H1 (cell line): Measurements from ENCODE around the gene RASGRP3. TPM values are rescaled to one million over a fixed set of nuclear protein-coding genes. Genes with fewer than 3 reads are reported as not detected.

Experiments used
- CTCF ChIA-PET: fragments of 300-600 bp; sonication (Branson Sonifier 250); formaldehyde crosslinking; loops from one replicate; lab custom pipeline; 2021; ENCODE audit not compliant: partially characterized antibody; lab: Charles Lee
- POLR2A ChIA-PET: fragments of 300-600 bp; sonication (Branson Sonifier 250); formaldehyde crosslinking; loops from one replicate; lab custom pipeline; 2021; ENCODE audit warnings: inconsistent platforms; ENCODE audit not compliant: partially characterized antibody; lab: Charles Lee
- DNase-seq, 2 experiments: peaks; one replicate each; pipeline versions ENCODE4 v3.0.0 to v3.0.0-alpha.2; 2010 to 2022; ENCODE audit warnings: low spot score in 2 of 2, low read depth in 1 of 2, mixed read lengths in 1 of 2
- FAIRE-seq: peaks from 2 replicates; lab custom pipeline; 2011; peaks lifted over from hg19 to GRCh38; lab: Jason Lieb, UNC
- H2AFZ ChIP-seq: 2 replicates; pipeline ENCODE4 v1.8.1; 2012; ENCODE audit warnings: low read length, inconsistent platforms
- H2AK5ac ChIP-seq: 2 replicates; pipeline ENCODE4 v1.6.1; 2013; ENCODE audit warnings: low read depth, low read length
- H2BK120ac ChIP-seq: replicated peaks from 2 replicates; pipeline ENCODE3; 2013; ENCODE audit warnings: low read depth, low read length, inconsistent platforms
- H2BK12ac ChIP-seq: 2 replicates; pipeline ENCODE4 v1.6.1; 2013; ENCODE audit warnings: low read depth, low read length
- H2BK15ac ChIP-seq: 2 replicates; pipeline ENCODE4 v1.6.1; 2013; ENCODE audit warnings: low read length
- H2BK20ac ChIP-seq: 2 replicates; pipeline ENCODE4 v1.6.1; 2013; ENCODE audit warnings: low read length
- H2BK5ac ChIP-seq: 2 replicates; pipeline ENCODE4 v1.6.1; 2013; ENCODE audit warnings: low read depth, low read length
- H3K14ac ChIP-seq: 2 replicates; pipeline ENCODE4 v1.6.1; 2013; ENCODE audit warnings: inconsistent platforms; ENCODE audit not compliant: insufficient read length
- H3K18ac ChIP-seq: 2 replicates; pipeline ENCODE4 v1.6.1; 2013; ENCODE audit warnings: low read length; ENCODE audit errors: extremely low read depth
- H3K23ac ChIP-seq: 2 replicates; pipeline ENCODE4 v1.6.1; 2013; ENCODE audit warnings: inconsistent platforms; ENCODE audit not compliant: insufficient read length
- H3K23me2 ChIP-seq: 2 replicates; pipeline ENCODE4 v1.6.1; 2013; ENCODE audit warnings: low read depth, low read length
- H3K27ac ChIP-seq: 2 replicates; pipeline ENCODE4 v1.6.1; 2011; ENCODE audit warnings: low read depth, low read length, inconsistent platforms
- H3K27me3 ChIP-seq, 4 experiments: replicated peaks in 1 of 4; 1 replicate in 1 of 4; 2 replicates in 3 of 4; pipeline versions ENCODE4 v1.6.1 to v1.8.1; 2011 to 2013; ENCODE audit warnings: low read length in 3 of 4, mild to moderate bottlenecking in 3 of 4, inconsistent platforms in 2 of 4, mixed read lengths in 2 of 4, moderate library complexity in 1 of 4; ENCODE audit not compliant: control insufficient read depth in 3 of 4, insufficient read depth in 3 of 4; ENCODE audit errors: extremely low read depth in 1 of 4
- H3K36me3 ChIP-seq, 4 experiments: 2 replicates each; pipeline versions ENCODE4 v1.6.1 to v1.8.1; 2011 to 2013; ENCODE audit warnings: mild to moderate bottlenecking in 4 of 4, low read length in 3 of 4, moderate library complexity in 2 of 4, control low read depth in 1 of 4, inconsistent platforms in 1 of 4; ENCODE audit not compliant: insufficient read depth in 4 of 4, control insufficient read depth in 2 of 4
- H3K4ac ChIP-seq: replicated peaks from 2 replicates; pipeline ENCODE3; 2013; ENCODE audit warnings: low read length, low read depth, mixed read lengths, inconsistent platforms; ENCODE audit not compliant: insufficient read length
- H3K4me1 ChIP-seq, 4 experiments: replicated peaks in 1 of 4; 1 replicate in 1 of 4; 2 replicates in 3 of 4; pipeline versions ENCODE4 v1.6.1 to v1.8.1; 2011 to 2013; ENCODE audit warnings: low read length in 3 of 4, inconsistent platforms in 2 of 4, mixed read lengths in 1 of 4; ENCODE audit not compliant: insufficient read depth in 4 of 4, control insufficient read depth in 3 of 4
- H3K4me2 ChIP-seq, 2 experiments: 2 replicates each; pipeline versions ENCODE4 v1.6.1 to v1.8.1; 2011 to 2013; ENCODE audit warnings: low read depth in 2 of 2, low read length in 2 of 2, control low read depth in 1 of 2, inconsistent platforms in 1 of 2, mild to moderate bottlenecking in 1 of 2; ENCODE audit not compliant: insufficient read depth in 1 of 2
- H3K4me3 ChIP-seq, 4 experiments: fragments of 200-600, 300-600 bp in 1 of 4; sonication (generic), shearing (Covaris generic), sonication (Bioruptor Twin) in 1 of 4; 2 replicates each; pipeline versions ENCODE4 v1.5.1 to v1.8.1; 2011 to 2016; ENCODE audit warnings: low read length in 4 of 4, low read depth in 3 of 4, control low read depth in 2 of 4, inconsistent platforms in 2 of 4, mild to moderate bottlenecking in 2 of 4, mixed read lengths in 1 of 4, moderate library complexity in 1 of 4; ENCODE audit not compliant: insufficient read depth in 2 of 4; ENCODE audit errors: extremely low read depth in 1 of 4
- H3K56ac ChIP-seq: replicated peaks from 2 replicates; pipeline ENCODE3; 2013; ENCODE audit warnings: low read depth, mild to moderate bottlenecking, mixed read lengths, low read length, inconsistent platforms; ENCODE audit not compliant: insufficient read length
- H3K79me1 ChIP-seq: 2 replicates; pipeline ENCODE4 v1.6.1; 2013; ENCODE audit warnings: low read depth, low read length, control low read depth
- H3K79me2 ChIP-seq, 2 experiments: 2 replicates each; pipeline versions ENCODE4 v1.6.1 to v1.8.1; 2012 to 2013; ENCODE audit warnings: low read length in 2 of 2, mild to moderate bottlenecking in 2 of 2, inconsistent platforms in 1 of 2; ENCODE audit not compliant: insufficient read depth in 2 of 2, control insufficient read depth in 1 of 2
- H3K9ac ChIP-seq, 4 experiments: replicated peaks in 1 of 4; 1 replicate in 1 of 4; 2 replicates in 3 of 4; pipeline versions ENCODE4 v1.6.1 to v1.8.1; 2011 to 2013; ENCODE audit warnings: low read depth in 3 of 4, low read length in 3 of 4, control low read depth in 2 of 4, mild to moderate bottlenecking in 2 of 4, moderate library complexity in 2 of 4, inconsistent platforms in 1 of 4; ENCODE audit errors: extremely low read depth in 1 of 4
- H3K9me3 ChIP-seq, 2 experiments: 2 replicates each; pipeline versions ENCODE4 v1.6.1 to v1.8.1; 2012 to 2013; ENCODE audit warnings: mild to moderate bottlenecking in 2 of 2, moderate library complexity in 2 of 2, control low read depth in 1 of 2, inconsistent platforms in 1 of 2, low read depth in 1 of 2, low read length in 1 of 2, mixed read lengths in 1 of 2; ENCODE audit not compliant: insufficient read depth in 2 of 2
- H4K20me1 ChIP-seq, 2 experiments: replicated peaks in 1 of 2; 2 replicates each; pipeline versions ENCODE3 to v1.8.1; 2011 to 2013; ENCODE audit warnings: inconsistent platforms in 2 of 2, low read length in 2 of 2, mild to moderate bottlenecking in 1 of 2; ENCODE audit not compliant: insufficient read depth in 2 of 2, control insufficient read depth in 1 of 2
- H4K5ac ChIP-seq: 2 replicates; pipeline ENCODE4 v1.6.1; 2013; ENCODE audit warnings: low read length, low read depth, mixed read lengths, inconsistent platforms; ENCODE audit not compliant: insufficient read length
- H4K8ac ChIP-seq: 2 replicates; pipeline ENCODE4 v1.8.0; 2013; ENCODE audit warnings: mild to moderate bottlenecking, moderate library complexity, low read length, inconsistent platforms; ENCODE audit not compliant: insufficient read depth; ENCODE audit errors: extremely low read depth
- H4K91ac ChIP-seq: replicated peaks from 2 replicates; pipeline ENCODE3; 2013; ENCODE audit warnings: low read length, mixed read lengths, inconsistent platforms; ENCODE audit not compliant: insufficient read length
- TCF12 ChIP-seq: IDR thresholded peaks from 2 replicates; pipeline ENCODE4 v1.6.1; 2011; ENCODE audit warnings: low read depth, mild to moderate bottlenecking, low read length
- whole genome bisulfite sequencing, 2 experiments: shearing (Covaris generic) in 1 of 2; methylation state at CpG; one replicate each; pipeline versions ENCODE4 v1.1.6 to v1.1.7; 2013 to 2015; ENCODE audit warnings: low lambda C conversion rate in 2 of 2, mixed read lengths in 2 of 2, inconsistent platforms in 1 of 2, low coverage in 1 of 2, missing lambda C conversion rate in 1 of 2; ENCODE audit not compliant: insufficient replicate concordance in 2 of 2, insufficient coverage in 1 of 2, insufficient read length in 1 of 2; ENCODE audit errors: extremely low coverage in 1 of 2, missing lambda C conversion rate in 1 of 2; 5-methylcytosine and 5-hydroxymethylcytosine counted together
- polyA plus RNA-seq, 7 experiments: library from polyadenylated mRNA; depleted of rRNA in 3 of 7; stranded (reverse) in 5 of 7; unstranded in 2 of 7; fragments of >200 nt in 5 of 7; fragments of 200-250 nt in 2 of 7; gene quantifications; 1 replicate in 5 of 7; 2 replicates in 1 of 7; 4 replicates in 1 of 7; pipeline versions ENCODE4 v1.2.1 to v1.2.3, GENCODE V29; 2011 to 2013; ENCODE audit warnings: missing spikeins in 2 of 7, mixed read lengths in 2 of 7
- total RNA-seq: library from RNA; stranded (reverse); fragmentation: NEBNext Ultra II Directional; extraction: Animal tissue kit (Norgen Biotek cat#: 25700); gene quantifications from 2 replicates; pipeline ENCODE4 v1.2.1, GENCODE V29; 2021

The RASGRP3 gene
- total and polyA plus RNA-seq, 2 of the 8 experiments (the other 6 are each of a cell fraction or from before 2014, with no cell fraction given): 0.06 TPM; not detected in 1

DNA sequence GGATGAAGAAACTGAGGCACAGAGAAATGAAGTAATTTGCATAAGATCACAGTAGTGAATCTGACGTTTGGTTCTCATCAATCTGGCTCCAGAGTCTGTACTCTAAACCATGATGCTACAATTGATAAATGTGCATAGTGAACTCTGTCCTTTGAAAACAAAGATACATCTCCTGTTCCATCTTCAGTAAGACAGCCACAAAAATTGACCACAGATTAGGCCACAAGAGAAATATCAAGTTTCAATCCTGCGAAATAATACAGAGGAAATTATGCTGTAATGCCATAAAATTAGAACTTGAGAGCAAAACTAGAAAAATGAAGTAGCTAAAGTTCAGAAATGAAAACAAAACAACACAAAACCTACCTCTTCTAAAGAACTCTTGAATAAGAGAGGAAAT, 94.2 kb downstream of the RASGRP3 start:
- H2AFZ ChIP-seq: no peak overlapping the region
- H3K4me3 ChIP-seq: no peak overlapping the region
- H3K4me1 ChIP-seq: no peaks in the 10 kb centered on the region
- no peak overlapping the region for H3K27ac ChIP-seq
- no peaks in the 10 kb centered on the region for H3K79me2 ChIP-seq
- H2BK12ac ChIP-seq: no peak overlapping the region
- no peak overlapping the region for H3K18ac ChIP-seq
- no peak overlapping the region for H2BK20ac ChIP-seq
- no peaks in the 10 kb centered on the region for H3K79me1 ChIP-seq
- H3K36me3 ChIP-seq: no peaks in the 10 kb centered on the region
- no peak overlapping the region for H4K8ac ChIP-seq
- no peak overlapping the region for H2BK120ac ChIP-seq
- H2AK5ac ChIP-seq: no peak overlapping the region
- H2BK15ac ChIP-seq: no peak overlapping the region
- DNase-seq (no peak), FAIRE-seq (no peak)
- WGBS, 2 experiments: 98% methylated on average over 2 of the region's 2 CpGs; no CpG with 5 or more reads in 1 of the 2 experiments
- no peak overlapping the region for H3K4me2 ChIP-seq
- no peaks in the 10 kb centered on the region for H3K23me2 ChIP-seq
- ChIA-PET CTCF (interaction anchor here (1.0 kb wide), 1 partner anchor 8 kb away, joined by 3 read pairs; no protein-coding TSS in a partner anchor), POLR2A (no interaction called here)
- no peak overlapping the region for H3K9ac ChIP-seq
- H3K56ac ChIP-seq: no peak overlapping the region
- H4K91ac ChIP-seq: no peak overlapping the region
- H4K5ac ChIP-seq: no peak overlapping the region
- no peak overlapping the region for H3K14ac ChIP-seq
- no peak overlapping the region for H2BK5ac ChIP-seq
- H3K4ac ChIP-seq: no peak overlapping the region
- no peaks in the 10 kb centered on the region for H3K9me3 ChIP-seq
- H3K27me3 ChIP-seq: no peaks in the 10 kb centered on the region
- no peak overlapping the region for H3K23ac ChIP-seq
- H4K20me1 ChIP-seq: no peaks in the 10 kb centered on the region
- TF ChIP-seq TCF12: no peak
